ENCODE results near the gene C10orf71.

GRCh38 chr10:49308881-49309280 lies 9.9 kb downstream of the C10orf71 start:
- no peak for TF ChIP-seq POLR2A (IDR thresholded peaks at IDR 0.05)
- no peak for TF ChIP-seq CTCF (IDR thresholded peaks at IDR 0.05)

All from body of pancreas (tissue), 4 donors.